Measurements from ENCODE around the gene AUTS2. TPM values are rescaled to one million over a fixed set of nuclear protein-coding genes. Genes with fewer than 3 reads are reported as not detected.

The AUTS2 gene
- total RNA-seq, 6 experiments from 2014 or later = 10.4 to 32.0 (median 19.3) TPM

GRCh38 chr7:69994218-69994617 is 395.9 kb downstream of the AUTS2 start:
- DNase-seq (no peak), ATAC-seq (no peak)
- Histone ChIP-seq H3K4me1 (no peaks in the 10 kb centered on the region), H3K27me3 (no peaks in the 10 kb centered on the region), H3K36me3 (no peaks in the 10 kb centered on the region), H3K4me3 (no peak overlapping the region), H3K27ac (no peak overlapping the region), H3K9me3 (no peaks in the 10 kb centered on the region)
- intact Hi-C loops (cut with DNase I) = no loop called here
- no peak for TF ChIP-seq CTCF (IDR thresholded peaks at IDR 0.05)
- TF ChIP-seq POLR2A (IDR thresholded peaks at IDR 0.05) = no peak
- WGBS (ENCODE audit: insufficient coverage, low coverage, low lambda C conversion rate, missing lambda C conversion rate) = 93% methylated on average over 1 of the region's 1 CpG

GRCh38 chr7:69994886-69995542 is 396.7 kb downstream of the AUTS2 start:
- Histone ChIP-seq H3K9me3 (no peaks in the 10 kb centered on the region), H3K4me1 (no peaks in the 10 kb centered on the region), H3K4me3 (no peak overlapping the region), H3K27ac (no peak overlapping the region), H3K36me3 (no peaks in the 10 kb centered on the region), H3K27me3 (no peaks in the 10 kb centered on the region)
- ATAC-seq (peak; percentile 52 to 75 (median 64)), DNase-seq (no peak)
- 61% methylated on average over 7 of the region's 7 CpGs for WGBS (ENCODE audit: insufficient coverage, low coverage, low lambda C conversion rate, missing lambda C conversion rate)
- TF ChIP-seq POLR2A (IDR thresholded peaks at IDR 0.05) = no peak
- no peak for TF ChIP-seq CTCF (IDR thresholded peaks at IDR 0.05)
- intact Hi-C loops (cut with DNase I) = no loop called here

- WGBS (ENCODE audit: insufficient coverage, low coverage, low lambda C conversion rate, missing lambda C conversion rate) = 100% methylated on average over 1 of the region's 2 CpGs
- Histone ChIP-seq H3K4me1 (no peaks in the 10 kb centered on the region), H3K36me3 (no peaks in the 10 kb centered on the region), H3K9me3 (no peaks in the 10 kb centered on the region), H3K4me3 (no peak overlapping the region), H3K27me3 (no peaks in the 10 kb centered on the region), H3K27ac (no peak overlapping the region)
- peak in 1 of 4 donors; percentile 29 for ATAC-seq
- TF ChIP-seq CTCF (IDR thresholded peaks at IDR 0.05) (no peak), POLR2A (IDR thresholded peaks at IDR 0.05) (no peak)
- intact Hi-C loops (cut with DNase I) = no loop called here
- no peak for DNase-seq
These were observed 397.8 kb downstream of the AUTS2 start for GRCh38 chr7:69996121-69996520.

GRCh38 chr7:70000737-70001348 is 402.6 kb downstream of the AUTS2 start:
- Histone ChIP-seq H3K9me3 (no peaks in the 10 kb centered on the region), H3K4me1 (no peaks in the 10 kb centered on the region), H3K36me3 (no peaks in the 10 kb centered on the region), H3K4me3 (no peak overlapping the region), H3K27ac (no peak overlapping the region), H3K27me3 (no peaks in the 10 kb centered on the region)
- intact Hi-C loops (cut with DNase I) = no loop called here
- TF ChIP-seq CTCF (IDR thresholded peaks at IDR 0.05) (no peak), POLR2A (IDR thresholded peaks at IDR 0.05) (no peak)
- no peak for ATAC-seq
- no peak for DNase-seq
- WGBS (ENCODE audit: insufficient coverage, low coverage, low lambda C conversion rate, missing lambda C conversion rate) = 89% methylated on average over 5 of the region's 5 CpGs
